OCI-LY1 (cell line): ENCODE results near the gene CAMTA1.

Source experiments
- EZH2 ChIP-seq: fragments of 200-600 bp; sonication (generic), shearing (Covaris generic); IDR thresholded peaks from 2 replicates; pipeline ENCODE4 v1.8.0; 2017; ENCODE audit warnings: borderline replicate concordance, mixed run types, mild to moderate bottlenecking, antibody characterized with exemption, low read length, moderate library complexity, mixed read lengths
- TF ChIP-seq, protein P1 (sequence below): fragments of 200-600 bp; sonication (generic), shearing (Covaris generic); IDR thresholded peaks from 2 replicates; pipeline ENCODE4 v1.5.1; 2017; ENCODE audit warnings: mild to moderate bottlenecking, antibody characterized with exemption, low read length, moderate library complexity, mixed read lengths

- TF ChIP-seq, protein P1, sequence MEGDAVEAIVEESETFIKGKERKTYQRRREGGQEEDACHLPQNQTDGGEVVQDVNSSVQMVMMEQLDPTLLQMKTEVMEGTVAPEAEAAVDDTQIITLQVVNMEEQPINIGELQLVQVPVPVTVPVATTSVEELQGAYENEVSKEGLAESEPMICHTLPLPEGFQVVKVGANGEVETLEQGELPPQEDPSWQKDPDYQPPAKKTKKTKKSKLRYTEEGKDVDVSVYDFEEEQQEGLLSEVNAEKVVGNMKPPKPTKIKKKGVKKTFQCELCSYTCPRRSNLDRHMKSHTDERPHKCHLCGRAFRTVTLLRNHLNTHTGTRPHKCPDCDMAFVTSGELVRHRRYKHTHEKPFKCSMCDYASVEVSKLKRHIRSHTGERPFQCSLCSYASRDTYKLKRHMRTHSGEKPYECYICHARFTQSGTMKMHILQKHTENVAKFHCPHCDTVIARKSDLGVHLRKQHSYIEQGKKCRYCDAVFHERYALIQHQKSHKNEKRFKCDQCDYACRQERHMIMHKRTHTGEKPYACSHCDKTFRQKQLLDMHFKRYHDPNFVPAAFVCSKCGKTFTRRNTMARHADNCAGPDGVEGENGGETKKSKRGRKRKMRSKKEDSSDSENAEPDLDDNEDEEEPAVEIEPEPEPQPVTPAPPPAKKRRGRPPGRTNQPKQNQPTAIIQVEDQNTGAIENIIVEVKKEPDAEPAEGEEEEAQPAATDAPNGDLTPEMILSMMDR: no peak
- TF ChIP-seq EZH2: no peak
These were observed 553.2 kb downstream of the CAMTA1 start for GRCh38 chr1:7338439-7338838.
